Skeletal muscle satellite cell (primary cell): ENCODE data around the gene RYR3.

ENCODE experiments used
- H3K27me3 ChIP-seq: 2 replicates; pipeline ENCODE4 v1.7.0; 2013; ENCODE audit warnings: low read length; ENCODE audit not compliant: control insufficient read depth, insufficient read depth
- H3K36me3 ChIP-seq: 2 replicates; pipeline ENCODE4 v1.7.0; 2013; ENCODE audit warnings: mild to moderate bottlenecking, control low read depth, low read length; ENCODE audit not compliant: insufficient read depth
- H3K4me1 ChIP-seq: 2 replicates; pipeline ENCODE4 v1.7.0; 2013; ENCODE audit warnings: low read length; ENCODE audit not compliant: control insufficient read depth, insufficient read depth
- H3K4me2 ChIP-seq: 2 replicates; pipeline ENCODE4 v1.7.0; 2013; ENCODE audit warnings: mild to moderate bottlenecking, low read length
- H3K4me3 ChIP-seq: 2 replicates; pipeline ENCODE4 v1.7.0; 2013; ENCODE audit warnings: low read length
- H3K9ac ChIP-seq: 2 replicates; pipeline ENCODE4 v1.7.0; 2013; ENCODE audit warnings: mild to moderate bottlenecking, low read depth, low read length, moderate library complexity
- H3K9me3 ChIP-seq: replicated peaks from 2 replicates; pipeline ENCODE4 v1.7.0; 2013; ENCODE audit warnings: mild to moderate bottlenecking, control low read depth, low read length

The RYR3 gene

DNA sequence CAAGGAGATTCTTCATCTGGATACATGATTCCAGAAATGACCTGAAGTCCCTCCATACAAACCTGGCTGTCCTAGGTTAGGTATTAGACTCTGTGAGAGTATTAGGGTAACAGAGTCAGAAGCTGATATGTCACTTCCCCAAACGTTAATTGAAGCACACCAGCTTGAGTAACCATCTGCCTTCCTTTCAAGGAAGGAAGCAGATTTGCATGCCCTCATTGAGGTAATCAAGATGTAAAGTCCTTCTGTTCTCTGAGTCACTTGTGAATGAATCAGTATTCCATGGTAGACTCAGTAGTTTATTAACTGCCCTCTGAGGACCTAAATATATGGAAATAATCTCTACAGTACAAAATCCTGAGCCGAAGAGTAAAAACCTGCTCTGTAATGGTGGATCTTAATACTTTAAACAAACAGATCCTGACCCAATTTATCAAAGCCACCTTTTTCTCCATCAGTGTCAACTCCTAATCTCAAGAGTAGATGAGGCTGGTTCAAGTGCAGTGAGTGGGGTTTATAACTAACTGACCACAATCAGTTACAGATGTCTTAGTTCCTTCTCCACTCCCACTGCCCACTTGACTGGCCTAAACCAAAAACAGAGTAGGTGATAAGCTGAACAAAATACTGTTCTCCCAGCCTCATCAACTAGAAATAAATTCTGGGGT lies 411.4 kb downstream of the RYR3 start:
- peaks cover 25% of the 10 kb centered on the region for H3K4me1 ChIP-seq

GRCh38 chr15:33722673-33723015 lies 411.9 kb downstream of the RYR3 start:
- Histone ChIP-seq H3K36me3 (no peaks in the 10 kb centered on the region), H3K4me3 (no peak overlapping the region), H3K9me3 (no peaks in the 10 kb centered on the region), H3K4me1 (peaks cover 25% of the 10 kb centered on the region), H3K9ac (no peak overlapping the region), H3K27me3 (no peaks in the 10 kb centered on the region), H3K4me2 (no peak overlapping the region)

More for the DNA sequence above, 411.4 kb downstream of the RYR3 start:
- Histone ChIP-seq H3K9ac (peak overlapping the region; percentile 27), H3K9me3 (no peaks in the 10 kb centered on the region), H3K27me3 (no peaks in the 10 kb centered on the region), H3K4me2 (no peak overlapping the region), H3K4me3 (no peak overlapping the region), H3K36me3 (no peaks in the 10 kb centered on the region)

DNA sequence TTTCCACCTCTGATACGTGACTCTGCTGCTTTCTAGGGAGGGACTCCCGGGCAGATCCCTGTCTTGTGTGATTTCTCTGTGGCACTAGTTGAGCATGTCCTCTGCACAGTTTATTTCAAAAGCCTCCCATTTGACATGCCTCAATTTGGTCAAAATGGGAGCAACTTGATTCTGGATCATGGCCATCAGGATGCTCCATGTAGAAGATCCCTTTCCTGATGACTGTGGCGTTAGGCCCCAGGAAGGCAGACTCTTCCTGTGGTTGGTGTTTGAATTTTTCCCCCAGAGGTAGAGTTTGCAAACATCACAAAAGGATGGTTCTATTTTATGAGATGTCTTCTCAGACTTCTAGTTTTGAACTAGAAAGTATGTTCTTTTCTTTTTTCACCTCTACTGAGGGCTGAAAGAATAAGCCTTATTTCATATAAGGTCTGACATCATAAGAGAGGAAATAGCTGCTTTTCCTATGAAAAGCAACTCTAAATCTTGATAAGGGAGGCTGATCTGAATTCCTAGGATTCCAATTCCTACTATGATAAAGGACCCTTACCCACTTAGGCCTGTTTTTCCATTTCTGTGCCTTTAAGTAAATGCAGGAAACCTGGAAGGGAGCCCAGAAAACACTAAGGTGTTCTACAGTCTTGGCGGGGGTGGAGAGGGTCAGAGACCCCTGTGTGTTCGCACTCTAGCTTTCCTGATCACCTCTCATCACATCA lies 413.7 kb downstream of the RYR3 start:
- H3K4me1 ChIP-seq, result peaks cover 25% of the 10 kb centered on the region
- no peaks in the 10 kb centered on the region for H3K27me3 ChIP-seq
- no peaks in the 10 kb centered on the region for H3K36me3 ChIP-seq
- H3K4me3 ChIP-seq, result no peak overlapping the region
- no peaks in the 10 kb centered on the region for H3K9me3 ChIP-seq
- H3K9ac ChIP-seq, result no peak overlapping the region
- H3K4me2 ChIP-seq, result no peak overlapping the region

GRCh38 chr15:33729653-33730052 lies 418.9 kb downstream of the RYR3 start:
- Histone ChIP-seq H3K4me1 (no peaks in the 10 kb centered on the region), H3K27me3 (no peaks in the 10 kb centered on the region), H3K36me3 (no peaks in the 10 kb centered on the region), H3K9ac (no peak overlapping the region), H3K4me2 (no peak overlapping the region), H3K4me3 (no peak overlapping the region), H3K9me3 (no peaks in the 10 kb centered on the region)

- Histone ChIP-seq H3K4me1 (no peaks in the 10 kb centered on the region), H3K4me2 (no peak overlapping the region), H3K4me3 (no peak overlapping the region), H3K36me3 (no peaks in the 10 kb centered on the region), H3K9me3 (no peaks in the 10 kb centered on the region), H3K27me3 (no peaks in the 10 kb centered on the region), H3K9ac (no peak overlapping the region)
Observed at GRCh38 chr15:33730815-33731214, 420.0 kb downstream of the RYR3 start.

DNA sequence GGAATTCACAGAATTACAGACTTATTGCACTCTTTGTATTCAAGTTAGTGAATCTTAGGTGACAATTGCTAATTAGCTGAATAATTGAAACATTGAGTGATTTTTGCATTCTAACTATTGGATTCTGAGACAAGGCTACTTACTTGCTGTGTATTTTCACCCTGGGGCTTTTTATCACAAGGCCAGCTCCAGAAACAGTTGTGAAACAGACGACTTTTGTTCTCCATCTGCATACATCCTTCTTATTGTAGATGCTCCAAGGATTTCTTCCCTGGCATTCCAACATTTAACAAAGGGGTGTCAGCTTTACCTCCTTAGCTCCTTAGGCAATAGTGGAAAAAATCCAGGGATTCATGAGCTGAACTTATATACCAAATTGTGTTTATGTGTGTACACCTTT lies 424.4 kb downstream of the RYR3 start:
- H3K36me3 ChIP-seq, result no peaks in the 10 kb centered on the region
- H3K27me3 ChIP-seq, result peaks cover 11% of the 10 kb centered on the region
- no peak overlapping the region for H3K4me2 ChIP-seq
- H3K4me1 ChIP-seq, result no peaks in the 10 kb centered on the region
- H3K9me3 ChIP-seq, result no peaks in the 10 kb centered on the region
- no peak overlapping the region for H3K4me3 ChIP-seq
- no peak overlapping the region for H3K9ac ChIP-seq

DNA sequence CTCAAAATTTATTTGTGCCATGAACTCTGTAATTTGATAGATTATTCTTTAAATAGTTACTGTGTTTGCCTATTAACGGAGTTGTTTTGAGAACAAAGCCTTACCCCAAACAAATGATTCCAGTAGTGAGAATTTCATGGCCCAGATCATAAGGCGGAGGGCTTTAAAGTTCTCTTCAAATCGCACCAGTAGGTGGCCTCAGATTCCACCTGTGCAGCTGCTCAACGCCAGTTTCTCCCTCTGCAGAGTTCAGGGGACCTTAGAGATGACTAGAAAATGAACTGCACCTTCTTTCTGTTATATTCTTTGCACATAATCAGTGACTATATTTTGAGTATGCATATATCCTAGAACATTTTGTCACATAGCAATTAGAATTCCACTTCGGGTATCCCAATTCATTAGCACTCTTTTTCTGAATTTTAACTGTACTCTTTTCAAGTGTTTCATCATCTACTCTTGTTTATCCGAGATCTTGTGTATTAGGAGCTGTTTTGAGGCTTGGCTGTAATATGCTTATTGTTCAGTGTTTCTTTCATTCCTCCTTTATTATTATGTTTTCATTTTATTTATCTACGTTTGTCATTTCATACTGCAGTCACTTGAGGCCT lies 425.0 kb downstream of the RYR3 start:
- H3K9me3 ChIP-seq, result no peaks in the 10 kb centered on the region
- no peak overlapping the region for H3K4me3 ChIP-seq

GRCh38 chr15:33737687-33738601 lies 427.2 kb downstream of the RYR3 start:
- no peak overlapping the region for H3K4me3 ChIP-seq
- H3K36me3 ChIP-seq, result no peaks in the 10 kb centered on the region
- no peaks in the 10 kb centered on the region for H3K4me1 ChIP-seq
- H3K4me2 ChIP-seq, result no peak overlapping the region
- H3K9me3 ChIP-seq, result no peaks in the 10 kb centered on the region
- H3K27me3 ChIP-seq, result peaks cover 16% of the 10 kb centered on the region
- no peak overlapping the region for H3K9ac ChIP-seq

More for the DNA sequence above, 425.0 kb downstream of the RYR3 start:
- no peak overlapping the region for H3K9ac ChIP-seq
- no peaks in the 10 kb centered on the region for H3K36me3 ChIP-seq
- no peak overlapping the region for H3K4me2 ChIP-seq
- no peaks in the 10 kb centered on the region for H3K4me1 ChIP-seq
- H3K27me3 ChIP-seq, result peaks cover 14% of the 10 kb centered on the region

- H3K4me1 ChIP-seq, result no peaks in the 10 kb centered on the region
Observed at GRCh38 chr15:33738941-33739664, 428.3 kb downstream of the RYR3 start.

DNA sequence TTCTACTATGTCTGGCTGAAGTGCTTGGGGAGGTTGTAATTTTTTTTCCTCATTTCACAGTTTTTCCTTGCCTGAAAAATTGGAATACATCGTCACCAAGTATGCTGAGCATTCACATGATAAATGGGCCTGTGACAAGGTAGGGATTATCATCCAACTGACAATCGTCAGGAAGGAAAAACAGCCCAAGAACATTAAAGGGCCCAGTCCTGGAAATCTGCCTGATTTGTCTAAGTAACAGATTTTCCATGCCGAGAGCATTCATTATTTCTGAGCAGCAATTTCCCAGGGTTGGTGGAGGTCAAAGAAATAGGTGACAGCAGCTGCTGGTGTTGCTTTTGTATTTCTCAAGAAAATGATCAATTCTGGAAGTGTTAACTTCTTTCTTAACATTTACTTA lies 431.5 kb downstream of the RYR3 start:
- H3K36me3 ChIP-seq, result no peaks in the 10 kb centered on the region
- no peak overlapping the region for H3K4me3 ChIP-seq
- H3K27me3 ChIP-seq, result peaks cover 27% of the 10 kb centered on the region
- H3K4me2 ChIP-seq, result no peak overlapping the region
- H3K4me1 ChIP-seq, result no peaks in the 10 kb centered on the region
- H3K9ac ChIP-seq, result no peak overlapping the region
- H3K9me3 ChIP-seq, result no peaks in the 10 kb centered on the region

More at GRCh38 chr15:33738941-33739664, 428.3 kb downstream of the RYR3 start:
- H3K27me3 ChIP-seq, result peaks cover 19% of the 10 kb centered on the region
- H3K9ac ChIP-seq, result no peak overlapping the region
- H3K4me3 ChIP-seq, result no peak overlapping the region
- H3K36me3 ChIP-seq, result no peaks in the 10 kb centered on the region
- no peak overlapping the region for H3K4me2 ChIP-seq
- H3K9me3 ChIP-seq, result no peaks in the 10 kb centered on the region

GRCh38 chr15:33742800-33743199 lies 432.0 kb downstream of the RYR3 start:
- Histone ChIP-seq H3K36me3 (no peaks in the 10 kb centered on the region), H3K9me3 (no peaks in the 10 kb centered on the region), H3K4me2 (no peak overlapping the region), H3K9ac (no peak overlapping the region), H3K27me3 (peaks cover 27% of the 10 kb centered on the region), H3K4me3 (no peak overlapping the region), H3K4me1 (no peaks in the 10 kb centered on the region)
